Measurements from ENCODE around the gene TFR2. TPM values are rescaled to one million over a fixed set of nuclear protein-coding genes. Genes with fewer than 3 reads are reported as not detected.
A peak's percentile ranks its signal among the peaks of the same experiment; 100 is the strongest.

Gene TFR2
- total and polyA plus RNA-seq, 9 of the 15 experiments (the other 6 are each of a cell fraction or from before 2014, with no cell fraction given) = 3.8 to 123 (median 51.1) TPM

DNA sequence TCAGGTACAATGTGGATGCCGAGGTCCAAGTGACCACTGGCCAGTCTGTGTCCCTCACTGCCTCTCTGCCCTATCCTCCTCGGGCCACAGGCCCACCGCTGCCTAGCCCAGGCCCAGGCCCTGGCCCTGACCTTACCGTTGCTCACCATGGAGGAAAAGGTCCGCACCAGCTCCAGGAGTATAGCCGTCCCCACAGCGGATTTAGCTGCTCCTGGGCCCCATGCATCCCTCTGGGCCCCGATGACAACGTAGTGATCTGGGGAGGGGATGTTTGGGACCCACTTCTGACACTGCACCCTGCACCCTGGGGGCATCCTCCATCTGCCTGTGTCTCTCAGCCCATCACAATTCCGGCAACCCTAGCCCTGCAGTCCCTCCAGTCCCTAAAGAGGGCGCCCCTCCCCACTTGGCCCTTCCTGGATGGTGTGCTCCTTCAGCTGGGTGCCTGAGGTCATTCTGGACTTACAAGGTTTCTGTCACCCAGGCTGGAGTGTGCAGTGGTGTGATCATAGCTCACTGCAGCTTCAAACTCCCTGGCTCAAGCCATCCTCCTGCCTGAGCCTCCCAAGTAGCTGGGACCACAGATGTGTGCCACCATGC lies 12.1 kb downstream of the TFR2 start (continued):
- TF ChIP-seq SIX5 (IDR thresholded peaks at IDR 0.05; ENCODE audit: borderline replicate concordance in 1 of 2, insufficient read depth in 1 of 2, low read depth in 1 of 2, low read length in 2 of 2) (no peak), SMC3 (conservative IDR thresholded peaks at IDR 0.05; ENCODE audit: insufficient read depth, low read depth, low read length) (peak; percentile 49; the same call in 1 of the 2 replicates), RAD21 (CRISPR knock-in tag; conservative IDR thresholded peaks at IDR 0.05 in 1 of 2, IDR thresholded peaks at IDR 0.05 in 1 of 2) (peak; percentile 36 to 73), GATAD2A (IDR thresholded peaks at IDR 0.05) (no peak), ESRRA (IDR thresholded peaks at IDR 0.05; ENCODE audit: borderline replicate concordance, low read depth) (peak; percentile 37; the same call in 1 of the 2 replicates), ATF1 (CRISPR knock-in tag; IDR thresholded peaks at IDR 0.05) (no peak), ATF1 (tag; IDR thresholded peaks at IDR 0.05) (no peak), ZNF436 (CRISPR knock-in tag; IDR thresholded peaks at IDR 0.05) (no peak), KLF1 (tag; IDR thresholded peaks at IDR 0.05) (no peak), CREM (IDR thresholded peaks at IDR 0.05; ENCODE audit: low read depth) (0 out of 2 replicates have a peak, but pooled peaks have one; percentile 26), KAT7 (CRISPR knock-in tag; IDR thresholded peaks at IDR 0.05; ENCODE audit: borderline replicate concordance) (no peak)
- TF ChIP-seq, protein P1, sequence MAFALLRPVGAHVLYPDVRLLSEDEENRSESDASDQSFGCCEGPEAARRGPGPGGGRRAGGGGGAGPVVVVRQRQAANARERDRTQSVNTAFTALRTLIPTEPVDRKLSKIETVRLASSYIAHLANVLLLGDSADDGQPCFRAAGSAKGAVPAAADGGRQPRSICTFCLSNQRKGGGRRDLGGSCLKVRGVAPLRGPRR (CRISPR knock-in tag; IDR thresholded peaks at IDR 0.05) = no peak
- TF ChIP-seq, protein P2, sequence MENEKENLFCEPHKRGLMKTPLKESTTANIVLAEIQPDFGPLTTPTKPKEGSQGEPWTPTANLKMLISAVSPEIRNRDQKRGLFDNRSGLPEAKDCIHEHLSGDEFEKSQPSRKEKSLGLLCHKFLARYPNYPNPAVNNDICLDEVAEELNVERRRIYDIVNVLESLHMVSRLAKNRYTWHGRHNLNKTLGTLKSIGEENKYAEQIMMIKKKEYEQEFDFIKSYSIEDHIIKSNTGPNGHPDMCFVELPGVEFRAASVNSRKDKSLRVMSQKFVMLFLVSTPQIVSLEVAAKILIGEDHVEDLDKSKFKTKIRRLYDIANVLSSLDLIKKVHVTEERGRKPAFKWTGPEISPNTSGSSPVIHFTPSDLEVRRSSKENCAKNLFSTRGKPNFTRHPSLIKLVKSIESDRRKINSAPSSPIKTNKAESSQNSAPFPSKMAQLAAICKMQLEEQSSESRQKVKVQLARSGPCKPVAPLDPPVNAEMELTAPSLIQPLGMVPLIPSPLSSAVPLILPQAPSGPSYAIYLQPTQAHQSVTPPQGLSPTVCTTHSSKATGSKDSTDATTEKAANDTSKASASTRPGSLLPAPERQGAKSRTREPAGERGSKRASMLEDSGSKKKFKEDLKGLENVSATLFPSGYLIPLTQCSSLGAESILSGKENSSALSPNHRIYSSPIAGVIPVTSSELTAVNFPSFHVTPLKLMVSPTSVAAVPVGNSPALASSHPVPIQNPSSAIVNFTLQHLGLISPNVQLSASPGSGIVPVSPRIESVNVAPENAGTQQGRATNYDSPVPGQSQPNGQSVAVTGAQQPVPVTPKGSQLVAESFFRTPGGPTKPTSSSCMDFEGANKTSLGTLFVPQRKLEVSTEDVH (IDR thresholded peaks at IDR 0.05; ENCODE audit: low read depth, partially characterized antibody) = no peak
- TF ChIP-seq, protein P3, sequence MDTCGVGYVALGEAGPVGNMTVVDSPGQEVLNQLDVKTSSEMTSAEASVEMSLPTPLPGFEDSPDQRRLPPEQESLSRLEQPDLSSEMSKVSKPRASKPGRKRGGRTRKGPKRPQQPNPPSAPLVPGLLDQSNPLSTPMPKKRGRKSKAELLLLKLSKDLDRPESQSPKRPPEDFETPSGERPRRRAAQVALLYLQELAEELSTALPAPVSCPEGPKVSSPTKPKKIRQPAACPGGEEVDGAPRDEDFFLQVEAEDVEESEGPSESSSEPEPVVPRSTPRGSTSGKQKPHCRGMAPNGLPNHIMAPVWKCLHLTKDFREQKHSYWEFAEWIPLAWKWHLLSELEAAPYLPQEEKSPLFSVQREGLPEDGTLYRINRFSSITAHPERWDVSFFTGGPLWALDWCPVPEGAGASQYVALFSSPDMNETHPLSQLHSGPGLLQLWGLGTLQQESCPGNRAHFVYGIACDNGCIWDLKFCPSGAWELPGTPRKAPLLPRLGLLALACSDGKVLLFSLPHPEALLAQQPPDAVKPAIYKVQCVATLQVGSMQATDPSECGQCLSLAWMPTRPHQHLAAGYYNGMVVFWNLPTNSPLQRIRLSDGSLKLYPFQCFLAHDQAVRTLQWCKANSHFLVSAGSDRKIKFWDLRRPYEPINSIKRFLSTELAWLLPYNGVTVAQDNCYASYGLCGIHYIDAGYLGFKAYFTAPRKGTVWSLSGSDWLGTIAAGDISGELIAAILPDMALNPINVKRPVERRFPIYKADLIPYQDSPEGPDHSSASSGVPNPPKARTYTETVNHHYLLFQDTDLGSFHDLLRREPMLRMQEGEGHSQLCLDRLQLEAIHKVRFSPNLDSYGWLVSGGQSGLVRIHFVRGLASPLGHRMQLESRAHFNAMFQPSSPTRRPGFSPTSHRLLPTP (IDR thresholded peaks at IDR 0.05; ENCODE audit: borderline replicate concordance, extremely low read depth, insufficient read length) = no peak
- TF ChIP-seq, protein P4, sequence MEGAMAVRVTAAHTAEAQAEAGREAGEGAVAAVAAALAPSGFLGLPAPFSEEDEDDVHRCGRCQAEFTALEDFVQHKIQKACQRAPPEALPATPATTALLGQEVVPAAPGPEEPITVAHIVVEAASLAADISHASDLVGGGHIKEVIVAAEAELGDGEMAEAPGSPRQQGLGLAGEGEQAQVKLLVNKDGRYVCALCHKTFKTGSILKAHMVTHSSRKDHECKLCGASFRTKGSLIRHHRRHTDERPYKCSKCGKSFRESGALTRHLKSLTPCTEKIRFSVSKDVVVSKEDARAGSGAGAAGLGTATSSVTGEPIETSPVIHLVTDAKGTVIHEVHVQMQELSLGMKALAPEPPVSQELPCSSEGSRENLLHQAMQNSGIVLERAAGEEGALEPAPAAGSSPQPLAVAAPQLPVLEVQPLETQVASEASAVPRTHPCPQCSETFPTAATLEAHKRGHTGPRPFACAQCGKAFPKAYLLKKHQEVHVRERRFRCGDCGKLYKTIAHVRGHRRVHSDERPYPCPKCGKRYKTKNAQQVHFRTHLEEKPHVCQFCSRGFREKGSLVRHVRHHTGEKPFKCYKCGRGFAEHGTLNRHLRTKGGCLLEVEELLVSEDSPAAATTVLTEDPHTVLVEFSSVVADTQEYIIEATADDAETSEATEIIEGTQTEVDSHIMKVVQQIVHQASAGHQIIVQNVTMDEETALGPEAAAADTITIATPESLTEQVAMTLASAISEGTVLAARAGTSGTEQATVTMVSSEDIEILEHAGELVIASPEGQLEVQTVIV (CRISPR knock-in tag; IDR thresholded peaks at IDR 0.05; ENCODE audit: borderline replicate concordance) = no peak
- TF ChIP-seq, protein P5, sequence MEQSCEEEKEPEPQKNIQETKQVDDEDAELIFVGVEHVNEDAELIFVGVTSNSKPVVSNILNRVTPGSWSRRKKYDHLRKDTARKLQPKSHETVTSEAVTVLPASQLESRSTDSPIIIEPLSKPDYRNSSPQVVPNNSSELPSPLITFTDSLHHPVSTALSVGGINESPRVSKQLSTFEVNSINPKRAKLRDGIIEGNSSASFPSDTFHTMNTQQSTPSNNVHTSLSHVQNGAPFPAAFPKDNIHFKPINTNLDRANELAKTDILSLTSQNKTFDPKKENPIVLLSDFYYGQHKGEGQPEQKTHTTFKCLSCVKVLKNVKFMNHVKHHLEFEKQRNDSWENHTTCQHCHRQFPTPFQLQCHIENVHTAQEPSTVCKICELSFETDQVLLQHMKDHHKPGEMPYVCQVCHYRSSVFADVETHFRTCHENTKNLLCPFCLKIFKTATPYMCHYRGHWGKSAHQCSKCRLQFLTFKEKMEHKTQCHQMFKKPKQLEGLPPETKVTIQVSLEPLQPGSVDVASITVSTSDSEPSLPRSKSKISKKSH (CRISPR knock-in tag; IDR thresholded peaks at IDR 0.05) = no peak

Data from K562 (cell line).